ENCODE measurements around the gene IGIP. TPM values are rescaled to one million over a fixed set of nuclear protein-coding genes. Genes with fewer than 3 reads are reported as not detected.

IGIP gene
- total RNA-seq, 1 experiment from 2014 or later, result 1.7 TPM

- DNase-seq (ENCODE audit: low spot score) (no peak), ATAC-seq (no peak)
- POLR2A ChIA-PET, result no interaction called here
- CTCF ChIA-PET, result interaction anchor here (1.1 to 1.8 kb wide), 3 partner anchors 12 to 160 kb away, joined by 3 to 4 read pairs (median 4); no protein-coding TSS in a partner anchor
- Mint-ChIP-seq H3K4me1 (peaks cover 5% of the 10 kb centered on the region), H3K9me3 (no peaks in the 10 kb centered on the region), H3K36me3 (no peaks in the 10 kb centered on the region), H3K4me3 (no peak overlapping the region), H3K27ac (peak overlapping the region; percentile 68; the same call in 1 of the 2 replicates), H3K27me3 (ENCODE audit: low read depth) (peaks cover 17% of the 10 kb centered on the region)
- no peak for TF ChIP-seq NFATC4 (CRISPR knock-in tag; IDR thresholded peaks at IDR 0.05)
- TF ChIP-seq, protein P1, sequence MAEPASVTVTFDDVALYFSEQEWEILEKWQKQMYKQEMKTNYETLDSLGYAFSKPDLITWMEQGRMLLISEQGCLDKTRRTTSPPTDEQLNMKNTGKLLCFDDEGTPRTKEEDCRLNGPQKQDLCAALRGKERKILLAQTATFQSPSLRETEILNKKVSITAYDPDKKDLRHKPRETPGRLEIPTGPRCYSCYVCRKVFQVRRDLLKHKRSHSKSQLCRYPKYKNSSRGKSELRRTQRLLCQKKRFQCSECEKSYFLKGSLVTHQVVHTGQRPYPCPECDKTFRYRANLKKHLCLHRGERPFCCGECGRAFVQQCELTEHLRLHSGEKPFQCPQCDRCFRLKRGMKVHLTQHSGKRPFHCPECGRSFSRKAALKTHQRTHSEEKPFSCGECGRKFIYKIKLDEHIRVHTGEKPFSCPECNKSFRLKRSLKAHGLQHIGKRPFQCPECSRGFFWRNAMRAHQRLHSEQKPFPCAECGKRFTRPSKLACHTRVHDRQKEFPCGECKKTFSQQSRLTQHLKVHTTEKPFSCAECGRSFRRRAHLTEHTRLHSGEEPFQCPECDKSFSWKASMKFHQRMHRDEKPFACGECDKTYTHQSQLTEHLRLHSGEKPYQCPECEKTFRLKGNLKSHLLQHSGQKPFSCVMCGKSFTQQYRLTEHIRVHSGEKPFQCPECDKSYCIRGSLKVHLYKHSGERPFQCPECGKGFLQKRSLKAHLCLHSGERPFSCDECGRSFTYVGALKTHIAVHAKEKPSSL (CRISPR knock-in tag; conservative IDR thresholded peaks at IDR 0.05), result no peak
- TF ChIP-seq, protein P2, sequence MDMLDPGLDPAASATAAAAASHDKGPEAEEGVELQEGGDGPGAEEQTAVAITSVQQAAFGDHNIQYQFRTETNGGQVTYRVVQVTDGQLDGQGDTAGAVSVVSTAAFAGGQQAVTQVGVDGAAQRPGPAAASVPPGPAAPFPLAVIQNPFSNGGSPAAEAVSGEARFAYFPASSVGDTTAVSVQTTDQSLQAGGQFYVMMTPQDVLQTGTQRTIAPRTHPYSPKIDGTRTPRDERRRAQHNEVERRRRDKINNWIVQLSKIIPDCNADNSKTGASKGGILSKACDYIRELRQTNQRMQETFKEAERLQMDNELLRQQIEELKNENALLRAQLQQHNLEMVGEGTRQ (CRISPR knock-in tag; IDR thresholded peaks at IDR 0.05), result no peak
- TF ChIP-seq ZSCAN18 (CRISPR knock-in tag; IDR thresholded peaks at IDR 0.05), result no peak
- TF ChIP-seq CREB1 (CRISPR knock-in tag; IDR thresholded peaks at IDR 0.05), result no peak
These were observed 41.2 kb upstream of the IGIP start for GRCh38 chr5:140084541-140084940.

GRCh38 chr5:140090251-140090650 is 35.5 kb upstream of the IGIP start:
- ChIA-PET CTCF (no interaction called here), POLR2A (no interaction called here)
- ATAC-seq (no peak), DNase-seq (ENCODE audit: low spot score) (no peak)
- Mint-ChIP-seq H3K27me3 (ENCODE audit: low read depth) (peaks cover 29% of the 10 kb centered on the region), H3K27ac (no peak overlapping the region), H3K9me3 (no peaks in the 10 kb centered on the region), H3K36me3 (no peaks in the 10 kb centered on the region), H3K4me1 (no peaks in the 10 kb centered on the region), H3K4me3 (no peak overlapping the region)
- TF ChIP-seq AR (CRISPR knock-in tag; IDR thresholded peaks at IDR 0.05), result no peak
- TF ChIP-seq, protein P3, sequence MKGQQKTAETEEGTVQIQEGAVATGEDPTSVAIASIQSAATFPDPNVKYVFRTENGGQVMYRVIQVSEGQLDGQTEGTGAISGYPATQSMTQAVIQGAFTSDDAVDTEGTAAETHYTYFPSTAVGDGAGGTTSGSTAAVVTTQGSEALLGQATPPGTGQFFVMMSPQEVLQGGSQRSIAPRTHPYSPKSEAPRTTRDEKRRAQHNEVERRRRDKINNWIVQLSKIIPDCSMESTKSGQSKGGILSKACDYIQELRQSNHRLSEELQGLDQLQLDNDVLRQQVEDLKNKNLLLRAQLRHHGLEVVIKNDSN (CRISPR knock-in tag; IDR thresholded peaks at IDR 0.05), result no peak
- TF ChIP-seq SMAD3 (CRISPR knock-in tag; IDR thresholded peaks at IDR 0.05; ENCODE audit: borderline replicate concordance), result no peak
- no peak for TF ChIP-seq ZNF512 (CRISPR knock-in tag; IDR thresholded peaks at IDR 0.05; ENCODE audit: borderline replicate concordance)
- no peak for TF ChIP-seq RELA (CRISPR knock-in tag; IDR thresholded peaks at IDR 0.05; ENCODE audit: borderline replicate concordance)
- no peak for TF ChIP-seq ZNF281 (CRISPR knock-in tag; IDR thresholded peaks at IDR 0.05)
- no peak for TF ChIP-seq ZNF317 (CRISPR knock-in tag; IDR thresholded peaks at IDR 0.05; ENCODE audit: borderline replicate concordance, low read depth)
- TF ChIP-seq ZNF121 (CRISPR knock-in tag; IDR thresholded peaks at IDR 0.05), result no peak
- no peak for TF ChIP-seq JUN (CRISPR knock-in tag; IDR thresholded peaks at IDR 0.05)
- no peak for TF ChIP-seq NR2C2 (CRISPR knock-in tag; IDR thresholded peaks at IDR 0.05)

Measured in WTC11 (cell line).